Activated CD8-positive, alpha-beta memory T cell treated with anti-CD3 and anti-CD28 coated beads for 4 hours (primary cell): ENCODE data around the gene MILR1.
"Not testable (repeated sequence)": the region's sequence is repeated elsewhere in the genome, so short reads cannot be mapped to it uniquely, and the experiment has no call there.

Source experiments
- DNase-seq, 2 donors: peaks; one replicate each; pipeline ENCODE4 v3.0.0-alpha.2; 2020; ENCODE audit warnings: low read depth in 2 of 2

Gene MILR1

GRCh38 chr17:64448665-64449512 is at the start of gene MILR1:
Gene MILR1, plus strand, starts transcription at chr17:64449115. Its CDS starts 54 bp downstream, at chr17:64449169.
- no peak for DNase-seq

GRCh38 chr17:64399767-64400156 is 49.2 kb upstream of the MILR1 start:
- DNase-seq = no peak

GRCh38 chr17:64400642-64401041 is 48.3 kb upstream of the MILR1 start:
- no peak for DNase-seq

GRCh38 chr17:64401244-64401860 is 47.6 kb upstream of the MILR1 start:
- no peak for DNase-seq

GRCh38 chr17:64401941-64402340 is 47.0 kb upstream of the MILR1 start:
- no peak for DNase-seq

- no peak for DNase-seq
Observed at GRCh38 chr17:64402469-64402868, 46.4 kb upstream of the MILR1 start.

GRCh38 chr17:64403881-64404460 is 44.9 kb upstream of the MILR1 start:
- DNase-seq = no peak

GRCh38 chr17:64406321-64407200 is 42.4 kb upstream of the MILR1 start:
- DNase-seq = no peak

GRCh38 chr17:64410750-64411490 is 38.0 kb upstream of the MILR1 start:
- no peak for DNase-seq

GRCh38 chr17:64411999-64412771 is 36.7 kb upstream of the MILR1 start:
- DNase-seq = no peak

- DNase-seq = no peak
Observed at GRCh38 chr17:64412944-64413381, 36.0 kb upstream of the MILR1 start.

- no peak for DNase-seq
Observed at GRCh38 chr17:64413513-64413912, 35.4 kb upstream of the MILR1 start.

GRCh38 chr17:64418506-64419339 is 30.2 kb upstream of the MILR1 start:
- DNase-seq = no peak

- DNase-seq = no peak
Observed at GRCh38 chr17:64420143-64420670, 28.7 kb upstream of the MILR1 start.

GRCh38 chr17:64422121-64422520 is 26.8 kb upstream of the MILR1 start:
- DNase-seq = not testable (repeated sequence)

GRCh38 chr17:64423881-64424280 is 25.0 kb upstream of the MILR1 start:
- DNase-seq = no peak

- DNase-seq = no peak
Observed at GRCh38 chr17:64424324-64424849, 24.5 kb upstream of the MILR1 start.

GRCh38 chr17:64425191-64425590 is 23.7 kb upstream of the MILR1 start:
- DNase-seq = no peak

GRCh38 chr17:64426596-64426995 is 22.3 kb upstream of the MILR1 start:
- no peak for DNase-seq
